GM10266 (cell line): ENCODE measurements around the gene FOXL2.

Experiments used
- DNase-seq: peaks from one replicate; pipeline ENCODE4 v3.0.0; 2012; ENCODE audit errors: extremely low spot score
- CTCF ChIP-seq: IDR thresholded peaks from 2 replicates; pipeline ENCODE4 v1.5.1; 2012; ENCODE audit warnings: mild to moderate bottlenecking, low read depth; ENCODE audit not compliant: control insufficient read depth, insufficient read depth; ENCODE audit errors: missing control alignments

FOXL2 gene

GRCh38 chr3:138899351-138899991 is 47.5 kb downstream of the FOXL2 start:
- no peak for DNase-seq
- TF ChIP-seq CTCF = no peak

- no peak for TF ChIP-seq CTCF
- DNase-seq = no peak
Observed at GRCh38 chr3:138898708-138899107, 48.2 kb downstream of the FOXL2 start.

- no peak for TF ChIP-seq CTCF
- DNase-seq = no peak
Observed at GRCh38 chr3:138898301-138898700, 48.6 kb downstream of the FOXL2 start.
